Endothelial cell of umbilical vein (primary cell): ENCODE results near the gene ACP4. TPM values are rescaled to one million over a fixed set of nuclear protein-coding genes. Genes with fewer than 3 reads are reported as not detected.
"Not testable (repeated sequence)": the region's sequence is repeated elsewhere in the genome, so short reads cannot be mapped to it uniquely, and the experiment has no call there.

ENCODE experiments used
- BruUV-seq: library from RNA; stranded (reverse); fragments of 400-500 nt; replicated peaks from 2 replicates; lab custom pipeline; 2021; lab: Mats Ljungman, UMichigan
- CTCF ChIA-PET: fragments of 300-600, 350-600 bp; sonication (Branson Sonifier 250); formaldehyde crosslinking; loops from one replicate; lab custom pipeline; 2021; ENCODE audit warnings: antibody characterized with exemption, inconsistent platforms; lab: Charles Lee
- POLR2A ChIA-PET: fragments of 300-600, 350-600 bp; sonication (Branson Sonifier 250); formaldehyde crosslinking; loops from one replicate; lab custom pipeline; 2021; ENCODE audit warnings: antibody characterized with exemption, inconsistent platforms; lab: Charles Lee
- DNase-seq: peaks from one replicate; pipeline ENCODE4 v3.0.0-alpha.2; 2011; ENCODE audit warnings: low read depth, low spot score
- FAIRE-seq: peaks from 2 replicates; lab custom pipeline; 2011; peaks lifted over from hg19 to GRCh38; lab: Jason Lieb, UNC
- H2AFZ ChIP-seq: 2 replicates; pipeline ENCODE4 v1.6.0; 2012; ENCODE audit warnings: low read depth, low read length, control low read depth, inconsistent platforms
- H3K27ac ChIP-seq: 2 replicates; pipeline ENCODE4 v1.5.1; 2011; ENCODE audit warnings: low read depth, mild to moderate bottlenecking, control low read depth, low read length, moderate library complexity; ENCODE audit not compliant: insufficient read depth
- H3K27me3 ChIP-seq, 2 experiments: 2 replicates each; pipeline versions ENCODE4 v1.6.0 to v1.6.1; 2011; ENCODE audit warnings: low read length in 2 of 2, mixed read lengths in 1 of 2; ENCODE audit not compliant: control insufficient read depth in 2 of 2, insufficient read depth in 2 of 2
- H3K36me3 ChIP-seq, 2 experiments: 2 replicates in 1 of 2; 3 replicates in 1 of 2; pipeline ENCODE4 v1.5.1; 2011; ENCODE audit warnings: low read length in 2 of 2, mild to moderate bottlenecking in 1 of 2, moderate library complexity in 1 of 2; ENCODE audit not compliant: control insufficient read depth in 2 of 2, insufficient read depth in 2 of 2; ENCODE audit errors: extremely low read depth in 1 of 2
- H3K4me1 ChIP-seq: 3 replicates; pipeline ENCODE4 v1.5.1; 2011; ENCODE audit warnings: mild to moderate bottlenecking, low read length; ENCODE audit not compliant: control insufficient read depth, insufficient read depth; ENCODE audit errors: extremely low read depth
- H3K4me2 ChIP-seq: 2 replicates; pipeline ENCODE4 v1.6.1; 2011; ENCODE audit warnings: low read length, control low read depth, mixed read lengths; ENCODE audit not compliant: insufficient read depth
- H3K4me3 ChIP-seq, 3 experiments: fragments of 200-600 bp in 1 of 3; sonication (generic), shearing (Covaris generic) in 1 of 3; replicated peaks in 1 of 3; 2 replicates each; pipeline ENCODE4 v1.5.1; 2011 to 2016; ENCODE audit warnings: control low read depth in 3 of 3, low read length in 3 of 3, mild to moderate bottlenecking in 2 of 3, inconsistent platforms in 1 of 3, low read depth in 1 of 3, moderate library complexity in 1 of 3; ENCODE audit not compliant: insufficient read depth in 1 of 3
- H3K79me2 ChIP-seq: 2 replicates; pipeline ENCODE4 v1.6.0; 2012; ENCODE audit warnings: low read length, inconsistent platforms; ENCODE audit not compliant: control insufficient read depth, insufficient read depth
- H3K9ac ChIP-seq: replicated peaks from 2 replicates; pipeline ENCODE3; 2011; ENCODE audit warnings: low read length, control low read depth; ENCODE audit not compliant: insufficient read depth; ENCODE audit errors: extremely low read depth
- H3K9me1 ChIP-seq: replicated peaks from 3 replicates; pipeline ENCODE4 v1.6.0; 2011; ENCODE audit warnings: mild to moderate bottlenecking, low read length; ENCODE audit not compliant: control insufficient read depth, insufficient read depth; ENCODE audit errors: extremely low read depth
- H3K9me3 ChIP-seq: replicated peaks from 2 replicates; pipeline ENCODE4 v1.5.1; 2012; ENCODE audit warnings: low read length, inconsistent platforms; ENCODE audit not compliant: control insufficient read depth, insufficient read depth
- H4K20me1 ChIP-seq: replicated peaks from 2 replicates; pipeline ENCODE3; 2011; ENCODE audit warnings: mild to moderate bottlenecking, low read length; ENCODE audit not compliant: control insufficient read depth, insufficient read depth; ENCODE audit errors: extremely low read depth
- CTCF ChIP-seq, 2 donors: IDR thresholded peaks; 1 replicate in 1 of 2; 2 replicates in 1 of 2; pipeline ENCODE4 v1.5.1; 2011; ENCODE audit warnings: low read length in 2 of 2, mild to moderate bottlenecking in 2 of 2, moderate library complexity in 2 of 2, control low read depth in 1 of 2, inconsistent platforms in 1 of 2, low read depth in 1 of 2; ENCODE audit not compliant: insufficient read depth in 1 of 2; ENCODE audit errors: extremely low read depth in 1 of 2
- FOS ChIP-seq: IDR thresholded peaks from 2 replicates; pipeline ENCODE4 v1.6.1; 2011; ENCODE audit warnings: mild to moderate bottlenecking, low read length, moderate library complexity, borderline replicate concordance; ENCODE audit not compliant: insufficient read depth
- GATA2 ChIP-seq: IDR thresholded peaks from 2 replicates; pipeline ENCODE4 v1.7.0; 2011; ENCODE audit warnings: low read depth, mild to moderate bottlenecking, moderate library complexity, mixed read lengths, low read length; ENCODE audit not compliant: insufficient read length, insufficient read depth
- JUN ChIP-seq: IDR thresholded peaks from 2 replicates; pipeline ENCODE4 v1.6.1; 2011; ENCODE audit warnings: borderline replicate concordance, low read depth; ENCODE audit not compliant: insufficient read length, insufficient read depth
- MAX ChIP-seq: IDR thresholded peaks from 2 replicates; pipeline ENCODE4 v1.6.1; 2011; ENCODE audit not compliant: insufficient read depth, insufficient read length
- MYC ChIP-seq: IDR thresholded peaks from one replicate; pipeline ENCODE4 v1.6.1; 2011; ENCODE audit warnings: mild to moderate bottlenecking, low read depth, low read length
- POLR2A ChIP-seq: IDR thresholded peaks from 2 replicates; pipeline ENCODE4 v1.6.1; 2012; ENCODE audit warnings: low read depth, mild to moderate bottlenecking, control low read depth, low read length
- POLR2AphosphoS5 ChIP-seq: IDR thresholded peaks from 2 replicates; pipeline ENCODE4 v1.6.1; 2012; ENCODE audit warnings: low read depth, mild to moderate bottlenecking, control low read depth, low read length, moderate library complexity; ENCODE audit not compliant: insufficient read depth
- dilution Hi-C: fragments of 300-500 bp; cut with MboI; formaldehyde crosslinking; loops from one replicate; pipeline ENCODE4 v1.15.0; 2019; ENCODE audit warnings: low sequenced_read_pairs; ENCODE audit not compliant: extremely low pct_ligation_motif_present
- intact Hi-C: fragments of 100-400 bp; cut with micrococcal nuclease; formaldehyde crosslinking; loops from one replicate; pipeline ENCODE4 v1.10.0; 2022
- polyA plus RNA-seq, 4 experiments: library from polyadenylated mRNA; depleted of rRNA in 3 of 4; stranded (reverse) in 3 of 4; unstranded in 1 of 4; fragments of >200 nt; gene quantifications; 2 replicates each; pipeline versions ENCODE4 v1.2.1 to v1.2.3, GENCODE V29; 2011 to 2012; ENCODE audit warnings: missing spikeins in 1 of 4
- total RNA-seq: library from RNA; stranded (reverse); gene quantifications from 2 replicates; pipeline ENCODE4 v1.2.3, GENCODE V29; 2021

Gene ACP4
- total and polyA plus RNA-seq, 2 donors (not counting 3 experiments of a cell fraction or from before 2014, with no cell fraction given) = not detected

- H2AFZ ChIP-seq = no peak overlapping the region
- no peak overlapping the region for H3K27ac ChIP-seq
- FAIRE-seq = no peak
- no peaks in the 10 kb centered on the region for H3K79me2 ChIP-seq
- no peaks in the 10 kb centered on the region for H3K36me3 ChIP-seq
- TF ChIP-seq MYC (no peak), GATA2 (no peak)
- H3K27me3 ChIP-seq = peaks cover 0 to 1% of the 10 kb centered on the region in 2 experiments
- no peaks in the 10 kb centered on the region for H3K9me1 ChIP-seq
- H3K4me1 ChIP-seq = no peaks in the 10 kb centered on the region
- POLR2A ChIA-PET = no interaction called here
- H3K4me3 ChIP-seq = no peak overlapping the region
- no TSS peak for BruUV-seq
- H4K20me1 ChIP-seq = no peaks in the 10 kb centered on the region
- H3K9me3 ChIP-seq = no peaks in the 10 kb centered on the region
- CTCF ChIA-PET = interaction anchor here (1.4 kb wide), 1 partner anchor 11 kb away, joined by 3 read pairs; no protein-coding TSS in a partner anchor
- no peak overlapping the region for H3K9ac ChIP-seq
- no peak overlapping the region for H3K4me2 ChIP-seq
- intact Hi-C loops = no loop called here
- dilution Hi-C loops = no loop called here
- DNase-seq = no peak
Measured at GRCh38 chr19:50750010-50750409, 40.2 kb upstream of the ACP4 start.

- no peaks in the 10 kb centered on the region for H3K9me3 ChIP-seq
- H3K9ac ChIP-seq = no peak overlapping the region
- dilution Hi-C loops (no loop called here), intact Hi-C loops (no loop called here)
- ChIA-PET CTCF (interaction anchor here (0.7 to 3.6 kb wide), 6 partner anchors 10 to 41 kb away, joined by 3 to 28 read pairs (median 4); no protein-coding TSS in a partner anchor), POLR2A (no interaction called here)
- FAIRE-seq (no peak), DNase-seq (no peak)
- H3K4me3 ChIP-seq = no peak overlapping the region
- BruUV-seq = no TSS peak
- H3K27me3 ChIP-seq = peaks cover 0 to 1% of the 10 kb centered on the region in 2 experiments
- H4K20me1 ChIP-seq = no peaks in the 10 kb centered on the region
- no peak overlapping the region for H3K27ac ChIP-seq
- no peaks in the 10 kb centered on the region for H3K9me1 ChIP-seq
- H3K36me3 ChIP-seq = no peaks in the 10 kb centered on the region
- no peaks in the 10 kb centered on the region for H3K4me1 ChIP-seq
- H3K4me2 ChIP-seq = no peak overlapping the region
- no peak for TF ChIP-seq POLR2AphosphoS5
- TF ChIP-seq GATA2 = no peak
- TF ChIP-seq FOS = no peak
- no peak for TF ChIP-seq MYC
- TF ChIP-seq JUN = no peak
- TF ChIP-seq POLR2A = no peak
- no peak for TF ChIP-seq CTCF (IDR thresholded peaks at IDR 0.05; ENCODE audit: extremely low read depth in 1 of 2, insufficient read depth in 1 of 2, low read depth in 1 of 2, low read length in 2 of 2)
- TF ChIP-seq MAX = no peak
- H2AFZ ChIP-seq = no peak overlapping the region
- H3K79me2 ChIP-seq = no peaks in the 10 kb centered on the region
Measured at GRCh38 chr19:50753879-50754278, 36.3 kb upstream of the ACP4 start.

- intact Hi-C loops, H3K27me3 ChIP-seq, H3K27ac ChIP-seq, H3K9me1 ChIP-seq, BruUV-seq, H3K9me3 ChIP-seq, H3K4me1 ChIP-seq, H3K4me2 ChIP-seq, CTCF ChIA-PET, POLR2A ChIA-PET, H3K9ac ChIP-seq, DNase-seq, H2AFZ ChIP-seq, H3K79me2 ChIP-seq, dilution Hi-C loops, H3K4me3 ChIP-seq, H4K20me1 ChIP-seq, H3K36me3 ChIP-seq: not testable (repeated sequence)
- FAIRE-seq = peak; percentile 69
Measured at GRCh38 chr19:50756244-50756643, 34.0 kb upstream of the ACP4 start.
